Measurements from ENCODE around the gene NXPE1. TPM values are rescaled to one million over a fixed set of nuclear protein-coding genes. Genes with fewer than 3 reads are reported as not detected.

Gene NXPE1
- total and polyA plus RNA-seq, 2 experiments from 2014 or later, result not detected

DNA sequence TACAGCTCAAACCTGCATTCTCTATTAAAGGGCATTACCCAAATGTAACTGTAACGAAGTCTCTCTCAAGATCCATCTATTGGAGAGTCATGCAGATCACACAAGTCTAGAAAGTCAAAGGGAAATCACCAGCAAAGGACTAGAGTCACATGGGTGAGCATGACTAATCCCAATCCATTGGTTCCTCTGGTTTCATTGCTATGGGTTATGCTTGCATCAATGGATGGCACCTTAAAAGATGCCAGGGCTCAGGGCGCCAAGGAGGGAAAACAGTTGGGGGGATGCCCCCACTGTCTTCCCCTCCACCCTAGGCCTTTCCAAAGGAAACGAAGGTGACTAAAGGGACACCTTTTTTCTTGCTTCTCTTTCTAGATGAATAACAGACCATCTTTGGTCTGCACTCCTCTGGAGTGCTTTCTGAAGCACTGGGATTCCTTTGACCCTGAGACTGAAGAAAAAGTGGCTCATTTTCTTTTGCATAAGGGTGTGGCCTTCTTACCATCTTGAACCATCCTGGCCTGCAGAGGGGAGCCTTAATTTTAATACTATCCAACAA is 27.8 kb upstream of the NXPE1 start (continued):
- TF ChIP-seq, protein P1, sequence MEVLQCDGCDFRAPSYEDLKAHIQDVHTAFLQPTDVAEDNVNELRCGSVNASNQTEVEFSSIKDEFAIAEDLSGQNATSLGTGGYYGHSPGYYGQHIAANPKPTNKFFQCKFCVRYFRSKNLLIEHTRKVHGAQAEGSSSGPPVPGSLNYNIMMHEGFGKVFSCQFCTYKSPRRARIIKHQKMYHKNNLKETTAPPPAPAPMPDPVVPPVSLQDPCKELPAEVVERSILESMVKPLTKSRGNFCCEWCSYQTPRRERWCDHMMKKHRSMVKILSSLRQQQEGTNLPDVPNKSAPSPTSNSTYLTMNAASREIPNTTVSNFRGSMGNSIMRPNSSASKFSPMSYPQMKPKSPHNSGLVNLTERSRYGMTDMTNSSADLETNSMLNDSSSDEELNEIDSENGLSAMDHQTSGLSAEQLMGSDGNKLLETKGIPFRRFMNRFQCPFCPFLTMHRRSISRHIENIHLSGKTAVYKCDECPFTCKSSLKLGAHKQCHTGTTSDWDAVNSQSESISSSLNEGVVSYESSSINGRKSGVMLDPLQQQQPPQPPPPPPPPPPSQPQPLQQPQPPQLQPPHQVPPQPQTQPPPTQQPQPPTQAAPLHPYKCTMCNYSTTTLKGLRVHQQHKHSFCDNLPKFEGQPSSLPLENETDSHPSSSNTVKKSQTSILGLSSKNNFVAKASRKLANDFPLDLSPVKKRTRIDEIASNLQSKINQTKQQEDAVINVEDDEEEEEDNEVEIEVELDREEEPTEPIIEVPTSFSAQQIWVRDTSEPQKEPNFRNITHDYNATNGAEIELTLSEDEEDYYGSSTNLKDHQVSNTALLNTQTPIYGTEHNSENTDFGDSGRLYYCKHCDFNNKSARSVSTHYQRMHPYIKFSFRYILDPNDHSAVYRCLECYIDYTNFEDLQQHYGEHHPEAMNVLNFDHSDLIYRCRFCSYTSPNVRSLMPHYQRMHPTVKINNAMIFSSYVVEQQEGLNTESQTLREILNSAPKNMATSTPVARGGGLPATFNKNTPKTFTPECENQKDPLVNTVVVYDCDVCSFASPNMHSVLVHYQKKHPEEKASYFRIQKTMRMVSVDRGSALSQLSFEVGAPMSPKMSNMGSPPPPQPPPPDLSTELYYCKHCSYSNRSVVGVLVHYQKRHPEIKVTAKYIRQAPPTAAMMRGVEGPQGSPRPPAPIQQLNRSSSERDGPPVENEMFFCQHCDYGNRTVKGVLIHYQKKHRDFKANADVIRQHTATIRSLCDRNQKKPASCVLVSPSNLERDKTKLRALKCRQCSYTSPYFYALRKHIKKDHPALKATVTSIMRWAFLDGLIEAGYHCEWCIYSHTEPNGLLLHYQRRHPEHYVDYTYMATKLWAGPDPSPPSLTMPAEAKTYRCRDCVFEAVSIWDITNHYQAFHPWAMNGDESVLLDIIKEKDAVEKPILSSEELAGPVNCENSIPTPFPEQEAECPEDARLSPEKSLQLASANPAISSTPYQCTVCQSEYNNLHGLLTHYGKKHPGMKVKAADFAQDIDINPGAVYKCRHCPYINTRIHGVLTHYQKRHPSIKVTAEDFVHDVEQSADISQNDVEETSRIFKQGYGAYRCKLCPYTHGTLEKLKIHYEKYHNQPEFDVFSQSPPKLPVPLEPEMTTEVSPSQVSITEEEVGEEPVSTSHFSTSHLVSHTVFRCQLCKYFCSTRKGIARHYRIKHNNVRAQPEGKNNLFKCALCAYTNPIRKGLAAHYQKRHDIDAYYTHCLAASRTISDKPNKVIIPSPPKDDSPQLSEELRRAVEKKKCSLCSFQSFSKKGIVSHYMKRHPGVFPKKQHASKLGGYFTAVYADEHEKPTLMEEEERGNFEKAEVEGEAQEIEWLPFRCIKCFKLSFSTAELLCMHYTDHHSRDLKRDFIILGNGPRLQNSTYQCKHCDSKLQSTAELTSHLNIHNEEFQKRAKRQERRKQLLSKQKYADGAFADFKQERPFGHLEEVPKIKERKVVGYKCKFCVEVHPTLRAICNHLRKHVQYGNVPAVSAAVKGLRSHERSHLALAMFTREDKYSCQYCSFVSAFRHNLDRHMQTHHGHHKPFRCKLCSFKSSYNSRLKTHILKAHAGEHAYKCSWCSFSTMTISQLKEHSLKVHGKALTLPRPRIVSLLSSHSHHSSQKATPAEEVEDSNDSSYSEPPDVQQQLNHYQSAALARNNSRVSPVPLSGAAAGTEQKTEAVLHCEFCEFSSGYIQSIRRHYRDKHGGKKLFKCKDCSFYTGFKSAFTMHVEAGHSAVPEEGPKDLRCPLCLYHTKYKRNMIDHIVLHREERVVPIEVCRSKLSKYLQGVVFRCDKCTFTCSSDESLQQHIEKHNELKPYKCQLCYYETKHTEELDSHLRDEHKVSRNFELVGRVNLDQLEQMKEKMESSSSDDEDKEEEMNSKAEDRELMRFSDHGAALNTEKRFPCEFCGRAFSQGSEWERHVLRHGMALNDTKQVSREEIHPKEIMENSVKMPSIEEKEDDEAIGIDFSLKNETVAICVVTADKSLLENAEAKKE (CRISPR knock-in tag; IDR thresholded peaks at IDR 0.05), result no peak
- TF ChIP-seq ZNF114 (CRISPR knock-in tag; IDR thresholded peaks at IDR 0.05), result no peak
- no peak for TF ChIP-seq NANOG (IDR thresholded peaks at IDR 0.05; ENCODE audit: borderline replicate concordance)
- TF ChIP-seq, protein P2, sequence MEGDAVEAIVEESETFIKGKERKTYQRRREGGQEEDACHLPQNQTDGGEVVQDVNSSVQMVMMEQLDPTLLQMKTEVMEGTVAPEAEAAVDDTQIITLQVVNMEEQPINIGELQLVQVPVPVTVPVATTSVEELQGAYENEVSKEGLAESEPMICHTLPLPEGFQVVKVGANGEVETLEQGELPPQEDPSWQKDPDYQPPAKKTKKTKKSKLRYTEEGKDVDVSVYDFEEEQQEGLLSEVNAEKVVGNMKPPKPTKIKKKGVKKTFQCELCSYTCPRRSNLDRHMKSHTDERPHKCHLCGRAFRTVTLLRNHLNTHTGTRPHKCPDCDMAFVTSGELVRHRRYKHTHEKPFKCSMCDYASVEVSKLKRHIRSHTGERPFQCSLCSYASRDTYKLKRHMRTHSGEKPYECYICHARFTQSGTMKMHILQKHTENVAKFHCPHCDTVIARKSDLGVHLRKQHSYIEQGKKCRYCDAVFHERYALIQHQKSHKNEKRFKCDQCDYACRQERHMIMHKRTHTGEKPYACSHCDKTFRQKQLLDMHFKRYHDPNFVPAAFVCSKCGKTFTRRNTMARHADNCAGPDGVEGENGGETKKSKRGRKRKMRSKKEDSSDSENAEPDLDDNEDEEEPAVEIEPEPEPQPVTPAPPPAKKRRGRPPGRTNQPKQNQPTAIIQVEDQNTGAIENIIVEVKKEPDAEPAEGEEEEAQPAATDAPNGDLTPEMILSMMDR (conservative IDR thresholded peaks at IDR 0.05; ENCODE audit: low read depth in 2 of 2), result no peak
- no peak for TF ChIP-seq STAT1 (IDR thresholded peaks at IDR 0.05; ENCODE audit: unreplicated experiment)

DNA sequence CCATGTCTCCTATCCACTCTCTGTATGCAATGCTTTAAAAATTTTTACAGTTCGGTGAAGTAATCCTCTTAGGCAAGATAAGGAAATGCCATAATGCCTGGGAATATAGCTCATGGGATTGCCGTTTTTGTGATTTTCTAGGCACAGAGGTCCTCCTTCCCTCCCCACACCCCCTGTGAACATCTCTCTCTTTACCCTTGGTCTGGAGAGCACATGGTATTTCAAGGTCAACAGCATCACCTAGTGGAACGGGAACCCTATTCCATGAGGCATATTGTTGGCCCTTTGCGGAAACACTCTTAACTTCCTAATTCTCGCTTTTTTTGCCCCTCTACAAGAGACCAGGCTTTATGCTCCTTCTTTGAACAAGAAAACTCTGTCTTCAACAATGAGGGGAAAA is 27.1 kb upstream of the NXPE1 start:
- Histone ChIP-seq H3K27me3 (ENCODE audit: insufficient read depth) (no peaks in the 10 kb centered on the region), H3K4me1 (ENCODE audit: insufficient read depth) (peaks cover 7% of the 10 kb centered on the region; the same call in 1 of the 2 replicates), H3K4me2 (no peak overlapping the region), H2AFZ (0 out of 2 replicates have a peak overlapping the region, but pooled peaks have one; percentile 43), H3K27ac (ENCODE audit: low read depth) (no peak overlapping the region), H3K4me3 (no peak overlapping the region), H3K36me3 (ENCODE audit: insufficient read depth) (peaks cover 13% of the 10 kb centered on the region; the same call in 1 of the 2 replicates), H3K9me2 (ENCODE audit: insufficient read depth) (peaks cover 13% of the 10 kb centered on the region; the same call in 1 of the 2 replicates), H3F3A (replicated peaks; ENCODE audit: low read depth) (no peaks in the 10 kb centered on the region), H4K20me1 (replicated peaks; ENCODE audit: insufficient read depth) (no peaks in the 10 kb centered on the region), H3K79me2 (replicated peaks; ENCODE audit: insufficient read depth) (no peaks in the 10 kb centered on the region)
- H3K36me3 Mint-ChIP-seq (ENCODE audit: low read depth), result peaks cover 43% of the 10 kb centered on the region
- DNase-seq (ENCODE audit: low spot score), result peak; percentile 64
- H3K4me3 Mint-ChIP-seq, result no peak overlapping the region
- H3K9me3 Mint-ChIP-seq, result peaks cover 48% of the 10 kb centered on the region
- peaks cover 3% of the 10 kb centered on the region; the same call in 2 of the 3 replicates for H3K4me1 Mint-ChIP-seq
- H3K27ac Mint-ChIP-seq, result no peak overlapping the region
- TF ChIP-seq, protein P2 (conservative IDR thresholded peaks at IDR 0.05; ENCODE audit: low read depth in 2 of 2), result peak; percentile 65 to 89
- TF ChIP-seq ZNF114 (CRISPR knock-in tag; IDR thresholded peaks at IDR 0.05), result no peak
- TF ChIP-seq, protein P3, sequence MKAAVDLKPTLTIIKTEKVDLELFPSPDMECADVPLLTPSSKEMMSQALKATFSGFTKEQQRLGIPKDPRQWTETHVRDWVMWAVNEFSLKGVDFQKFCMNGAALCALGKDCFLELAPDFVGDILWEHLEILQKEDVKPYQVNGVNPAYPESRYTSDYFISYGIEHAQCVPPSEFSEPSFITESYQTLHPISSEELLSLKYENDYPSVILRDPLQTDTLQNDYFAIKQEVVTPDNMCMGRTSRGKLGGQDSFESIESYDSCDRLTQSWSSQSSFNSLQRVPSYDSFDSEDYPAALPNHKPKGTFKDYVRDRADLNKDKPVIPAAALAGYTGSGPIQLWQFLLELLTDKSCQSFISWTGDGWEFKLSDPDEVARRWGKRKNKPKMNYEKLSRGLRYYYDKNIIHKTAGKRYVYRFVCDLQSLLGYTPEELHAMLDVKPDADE (IDR thresholded peaks at IDR 0.05), result no peak
- ATAC-seq, result peak; percentile 57; the same call in 2 of the 3 replicates
- no peaks in the 10 kb centered on the region for H3K27me3 Mint-ChIP-seq (ENCODE audit: insufficient read depth, low read depth, poor library complexity)

Measured in GM23338 (cell line).